Ishikawa (cell line): ENCODE data around the gene MTMR11.

Experiments
- CREB1 ChIP-seq: IDR thresholded peaks from 2 replicates; pipeline ENCODE4 v1.6.1; 2012; ENCODE audit warnings: low read depth
- EGR1 ChIP-seq: IDR thresholded peaks from 2 replicates; pipeline ENCODE4 v1.6.1; 2012
- EP300 ChIP-seq: IDR thresholded peaks from 2 replicates; pipeline ENCODE4 v1.6.1; 2012; ENCODE audit warnings: borderline replicate concordance
- NFIC ChIP-seq: IDR thresholded peaks from 2 replicates; pipeline ENCODE4 v1.6.1; 2012
- RAD21 ChIP-seq: IDR thresholded peaks from 2 replicates; pipeline ENCODE4 v1.6.1; 2012; ENCODE audit warnings: low read depth
- TAF1 ChIP-seq: IDR thresholded peaks from 2 replicates; pipeline ENCODE4 v1.6.1; 2012; ENCODE audit warnings: low read depth, mild to moderate bottlenecking
- TCF12 ChIP-seq: IDR thresholded peaks from 2 replicates; pipeline ENCODE4 v1.6.1; 2012; ENCODE audit warnings: low read depth
- YY1 ChIP-seq: IDR thresholded peaks from 2 replicates; pipeline ENCODE4 v1.6.1; 2012; ENCODE audit warnings: low read depth
- ZBTB7A ChIP-seq: IDR thresholded peaks from 2 replicates; pipeline ENCODE4 v1.6.1; 2012; ENCODE audit warnings: low read depth
- TF ChIP-seq, protein P1 (sequence below): IDR thresholded peaks from 2 replicates; pipeline ENCODE4 v1.6.1; 2012
- TF ChIP-seq, protein P2 (sequence below): IDR thresholded peaks from 2 replicates; pipeline ENCODE4 v1.6.1; 2012; ENCODE audit warnings: low read depth, mild to moderate bottlenecking
- TF ChIP-seq, protein P3 (sequence below): IDR thresholded peaks from 2 replicates; pipeline ENCODE4 v1.6.1; 2012

DNA sequence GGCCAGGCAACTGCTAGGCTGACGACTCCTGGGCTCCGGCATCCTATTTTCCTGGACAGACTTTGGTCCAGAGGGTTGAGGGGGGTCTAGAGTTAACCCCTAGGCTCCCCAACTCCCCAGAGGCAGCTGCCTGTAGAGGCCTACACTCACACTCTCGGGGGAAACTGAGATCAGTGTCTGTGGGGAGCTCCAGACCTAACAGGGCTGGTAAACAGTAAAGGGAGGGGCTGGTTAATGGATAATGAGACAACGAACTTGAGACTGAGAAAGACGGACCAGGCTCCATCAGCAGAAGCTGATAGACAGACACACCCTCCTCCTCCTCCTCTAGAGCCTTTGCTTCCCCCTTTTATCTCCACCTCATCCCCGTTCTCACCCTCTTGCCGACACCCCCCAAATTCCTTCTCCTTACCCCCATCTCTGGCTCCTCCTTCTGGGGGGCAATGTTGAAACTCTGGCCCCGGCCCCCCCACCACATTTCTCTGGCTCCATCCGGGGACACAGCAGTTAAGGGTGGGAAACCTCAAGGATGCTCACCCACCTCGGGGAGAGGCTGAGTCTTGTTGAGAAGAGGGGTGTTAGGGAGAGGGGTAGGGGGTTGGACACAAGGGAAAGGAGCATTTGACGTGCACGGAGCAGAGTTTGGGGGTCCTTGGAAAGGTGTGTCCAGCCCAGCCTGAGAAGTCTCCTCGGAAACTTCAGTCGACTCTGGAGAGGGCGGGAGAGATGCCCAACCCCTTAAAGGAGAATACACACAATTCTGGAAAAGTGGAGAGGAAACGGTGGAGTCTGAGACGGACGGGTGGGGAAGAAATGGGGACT lies at the start of gene MTMR11:
- TF ChIP-seq CREB1 (no peak), TCF12 (no peak), TAF1 (no peak), EGR1 (no peak), YY1 (no peak), EP300 (no peak), NFIC (no peak), RAD21 (no peak), ZBTB7A (0 out of 2 replicates have a peak, but pooled peaks have one; percentile 56)
- TF ChIP-seq, protein P1, sequence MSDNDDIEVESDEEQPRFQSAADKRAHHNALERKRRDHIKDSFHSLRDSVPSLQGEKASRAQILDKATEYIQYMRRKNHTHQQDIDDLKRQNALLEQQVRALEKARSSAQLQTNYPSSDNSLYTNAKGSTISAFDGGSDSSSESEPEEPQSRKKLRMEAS, result no peak
- TF ChIP-seq, protein P2, sequence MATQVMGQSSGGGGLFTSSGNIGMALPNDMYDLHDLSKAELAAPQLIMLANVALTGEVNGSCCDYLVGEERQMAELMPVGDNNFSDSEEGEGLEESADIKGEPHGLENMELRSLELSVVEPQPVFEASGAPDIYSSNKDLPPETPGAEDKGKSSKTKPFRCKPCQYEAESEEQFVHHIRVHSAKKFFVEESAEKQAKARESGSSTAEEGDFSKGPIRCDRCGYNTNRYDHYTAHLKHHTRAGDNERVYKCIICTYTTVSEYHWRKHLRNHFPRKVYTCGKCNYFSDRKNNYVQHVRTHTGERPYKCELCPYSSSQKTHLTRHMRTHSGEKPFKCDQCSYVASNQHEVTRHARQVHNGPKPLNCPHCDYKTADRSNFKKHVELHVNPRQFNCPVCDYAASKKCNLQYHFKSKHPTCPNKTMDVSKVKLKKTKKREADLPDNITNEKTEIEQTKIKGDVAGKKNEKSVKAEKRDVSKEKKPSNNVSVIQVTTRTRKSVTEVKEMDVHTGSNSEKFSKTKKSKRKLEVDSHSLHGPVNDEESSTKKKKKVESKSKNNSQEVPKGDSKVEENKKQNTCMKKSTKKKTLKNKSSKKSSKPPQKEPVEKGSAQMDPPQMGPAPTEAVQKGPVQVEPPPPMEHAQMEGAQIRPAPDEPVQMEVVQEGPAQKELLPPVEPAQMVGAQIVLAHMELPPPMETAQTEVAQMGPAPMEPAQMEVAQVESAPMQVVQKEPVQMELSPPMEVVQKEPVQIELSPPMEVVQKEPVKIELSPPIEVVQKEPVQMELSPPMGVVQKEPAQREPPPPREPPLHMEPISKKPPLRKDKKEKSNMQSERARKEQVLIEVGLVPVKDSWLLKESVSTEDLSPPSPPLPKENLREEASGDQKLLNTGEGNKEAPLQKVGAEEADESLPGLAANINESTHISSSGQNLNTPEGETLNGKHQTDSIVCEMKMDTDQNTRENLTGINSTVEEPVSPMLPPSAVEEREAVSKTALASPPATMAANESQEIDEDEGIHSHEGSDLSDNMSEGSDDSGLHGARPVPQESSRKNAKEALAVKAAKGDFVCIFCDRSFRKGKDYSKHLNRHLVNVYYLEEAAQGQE, result no peak
- TF ChIP-seq, protein P3, sequence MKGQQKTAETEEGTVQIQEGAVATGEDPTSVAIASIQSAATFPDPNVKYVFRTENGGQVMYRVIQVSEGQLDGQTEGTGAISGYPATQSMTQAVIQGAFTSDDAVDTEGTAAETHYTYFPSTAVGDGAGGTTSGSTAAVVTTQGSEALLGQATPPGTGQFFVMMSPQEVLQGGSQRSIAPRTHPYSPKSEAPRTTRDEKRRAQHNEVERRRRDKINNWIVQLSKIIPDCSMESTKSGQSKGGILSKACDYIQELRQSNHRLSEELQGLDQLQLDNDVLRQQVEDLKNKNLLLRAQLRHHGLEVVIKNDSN, result no peak
